ENCODE data around the gene TBC1D14.
A peak's percentile ranks its signal among the peaks of the same experiment; 100 is the strongest.

TBC1D14 gene

DNA sequence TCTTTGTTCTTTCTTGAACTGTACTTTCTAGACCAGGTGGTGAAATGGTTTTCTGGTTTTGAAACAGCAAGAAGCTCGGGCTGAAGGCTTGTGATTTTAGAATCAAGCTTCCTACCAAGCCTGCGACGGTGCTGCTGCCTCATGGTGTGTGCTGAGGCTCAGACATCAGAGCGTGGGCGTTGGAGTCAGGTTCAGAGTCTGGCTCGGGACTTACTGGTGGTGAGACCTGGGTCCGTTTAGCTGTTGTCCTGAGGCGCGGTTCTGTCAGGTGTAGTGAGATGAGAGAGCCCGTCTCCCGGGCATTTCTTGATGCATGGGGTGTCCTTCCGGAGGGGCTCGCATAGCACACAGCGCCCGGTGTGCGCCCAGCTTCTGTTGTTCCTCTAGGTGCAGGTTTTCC is 113.9 kb downstream of the TBC1D14 start:
- no peak for DNase-seq (ENCODE audit: low read depth)

DNA sequence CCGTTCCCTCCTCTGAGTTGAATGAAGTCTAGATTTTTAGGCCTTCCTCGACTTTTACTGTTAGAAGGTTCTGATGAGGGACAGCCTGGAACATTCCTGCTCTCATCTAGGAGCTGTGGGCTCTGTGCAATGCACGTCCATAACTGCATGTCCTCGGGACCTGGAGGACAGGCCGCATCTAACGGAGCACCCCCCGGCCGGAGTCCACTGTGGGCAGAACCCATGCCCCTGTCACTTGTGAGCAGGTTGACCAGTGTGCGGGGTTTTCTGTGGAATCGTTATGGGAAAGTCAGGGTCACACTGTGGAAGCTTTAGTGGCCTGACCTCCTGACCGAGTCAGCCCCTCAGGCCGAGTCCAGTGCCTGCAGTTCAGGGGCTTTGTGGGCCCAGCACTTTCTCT is 114.3 kb downstream of the TBC1D14 start:
- no peak for DNase-seq (ENCODE audit: low read depth)

DNA sequence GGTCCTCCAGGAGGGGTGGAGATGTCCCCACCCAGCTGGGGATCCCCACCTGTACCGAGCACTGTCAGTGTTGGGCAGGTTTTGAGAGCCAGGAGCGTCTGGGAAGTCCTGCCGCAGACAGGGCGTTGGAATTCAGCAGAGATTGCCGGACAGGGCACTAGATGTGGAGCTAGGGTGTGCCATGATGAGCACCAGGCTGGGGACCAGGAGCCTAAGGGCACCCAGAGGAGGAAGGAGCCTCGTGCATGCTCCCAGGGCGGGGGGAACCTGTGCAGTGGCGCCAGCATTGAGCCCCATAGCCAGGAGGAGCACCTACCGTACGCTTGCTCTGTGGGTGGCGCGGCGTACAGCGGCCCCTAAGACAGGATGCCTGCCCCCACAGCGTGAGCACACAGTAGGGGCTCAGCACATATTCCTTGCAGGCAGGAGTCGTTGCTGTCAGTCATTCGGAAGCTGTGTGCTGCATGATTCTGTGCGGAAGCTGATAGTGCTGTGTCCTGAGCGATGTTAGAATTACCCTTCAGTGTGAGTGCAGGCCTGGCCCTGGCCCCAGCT is 114.8 kb downstream of the TBC1D14 start:
- DNase-seq (ENCODE audit: low read depth) = no peak

DNA sequence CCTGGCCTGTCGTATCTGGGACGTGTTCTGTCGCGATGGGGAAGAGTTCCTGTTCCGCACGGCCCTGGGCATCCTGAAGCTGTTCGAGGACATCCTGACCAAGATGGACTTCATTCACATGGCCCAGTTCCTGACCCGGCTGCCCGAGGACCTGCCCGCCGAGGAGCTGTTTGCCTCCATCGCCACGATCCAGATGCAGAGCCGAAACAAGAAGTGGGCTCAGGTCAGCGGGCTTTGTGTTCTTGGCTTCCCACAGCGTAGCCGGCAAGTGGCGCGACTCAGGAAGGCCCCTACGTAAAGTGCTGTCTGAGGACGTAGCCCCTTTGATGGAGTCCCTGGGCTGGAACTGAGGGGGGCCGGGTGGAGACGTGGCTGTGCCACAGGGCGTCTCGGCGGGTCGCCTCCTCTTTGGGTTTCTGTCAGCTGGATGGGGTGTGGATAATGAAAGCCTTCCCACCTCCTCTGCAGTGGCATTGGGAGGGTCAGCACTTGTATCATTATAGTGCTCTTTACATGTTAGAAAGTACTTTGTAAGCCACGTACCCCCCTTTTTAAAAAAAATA is 115.5 kb downstream of the TBC1D14 start:
- no peak for DNase-seq (ENCODE audit: low read depth)

DNA sequence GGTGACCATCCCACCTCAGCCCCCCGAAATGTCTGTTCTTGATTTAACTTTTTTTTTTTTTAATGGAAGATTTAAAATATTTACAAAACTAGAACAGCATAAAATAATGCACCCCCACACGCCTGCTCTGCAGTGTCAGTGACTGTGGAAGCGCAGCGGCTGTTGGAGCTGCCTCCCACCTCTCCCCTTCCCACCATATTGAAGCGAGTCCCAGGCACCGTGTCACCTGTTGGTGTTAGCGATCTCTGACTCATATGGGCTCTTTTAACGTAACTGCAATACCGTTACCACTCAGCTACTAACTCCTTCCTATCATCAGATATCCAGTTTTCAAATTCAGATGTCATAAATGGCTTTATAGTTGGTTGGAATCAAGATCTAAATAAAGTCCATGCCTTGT is 116.5 kb downstream of the TBC1D14 start:
- DNase-seq (ENCODE audit: low read depth) = no peak

DNA sequence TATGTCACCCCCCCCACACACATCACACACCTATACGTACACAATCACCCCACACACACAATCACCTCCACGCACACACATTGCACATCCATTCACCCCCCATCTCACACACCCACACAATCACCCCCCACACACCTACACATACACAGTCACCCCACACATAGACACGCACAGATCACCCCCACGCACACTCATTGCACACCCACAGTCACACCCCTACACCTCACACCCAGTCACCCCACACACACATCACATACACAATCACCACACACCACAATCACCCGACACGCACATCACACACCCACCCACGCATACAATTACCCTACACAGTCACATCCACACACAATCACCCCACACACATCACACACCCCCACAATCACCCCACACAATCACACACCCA is 117.7 kb downstream of the TBC1D14 start:
- DNase-seq (ENCODE audit: low read depth) = no peak

DNA sequence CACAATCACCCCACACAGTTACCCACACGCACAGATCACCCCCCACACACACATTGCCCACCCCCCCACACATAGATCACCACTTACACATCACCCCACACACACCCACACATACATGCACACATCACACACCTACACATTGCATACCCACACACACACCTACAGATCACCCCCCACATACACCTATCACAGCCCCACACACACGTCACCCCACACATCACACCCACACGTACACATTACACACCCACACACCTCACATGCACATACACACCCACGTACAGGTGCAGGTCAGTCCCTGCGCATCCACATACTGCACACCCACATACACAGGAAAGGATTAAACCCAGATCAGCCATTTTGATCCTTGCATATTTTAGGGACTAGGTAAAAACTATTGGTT is 118.3 kb downstream of the TBC1D14 start:
- DNase-seq (ENCODE audit: low read depth) = no peak

DNA sequence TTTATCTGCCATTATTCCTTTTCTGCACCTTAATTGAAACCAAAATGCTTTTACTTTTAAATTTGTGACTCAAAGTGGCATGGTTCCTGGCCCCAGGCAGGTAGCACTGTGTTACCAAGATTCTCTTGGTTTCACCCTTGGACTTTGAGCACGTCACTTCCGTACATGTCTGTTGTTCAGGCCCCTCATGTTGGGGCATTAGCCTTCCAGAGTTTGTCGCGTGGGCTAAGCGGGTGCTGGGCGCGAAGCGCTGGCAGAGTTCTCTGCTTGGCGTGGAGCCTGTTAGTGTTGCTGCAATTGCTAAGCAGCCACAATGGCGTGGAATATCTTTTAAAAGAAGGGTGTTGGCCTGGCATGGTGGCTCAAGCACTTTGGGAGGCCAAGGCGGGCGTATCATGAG is 119.6 kb downstream of the TBC1D14 start:
- no peak for DNase-seq (ENCODE audit: low read depth)

DNA sequence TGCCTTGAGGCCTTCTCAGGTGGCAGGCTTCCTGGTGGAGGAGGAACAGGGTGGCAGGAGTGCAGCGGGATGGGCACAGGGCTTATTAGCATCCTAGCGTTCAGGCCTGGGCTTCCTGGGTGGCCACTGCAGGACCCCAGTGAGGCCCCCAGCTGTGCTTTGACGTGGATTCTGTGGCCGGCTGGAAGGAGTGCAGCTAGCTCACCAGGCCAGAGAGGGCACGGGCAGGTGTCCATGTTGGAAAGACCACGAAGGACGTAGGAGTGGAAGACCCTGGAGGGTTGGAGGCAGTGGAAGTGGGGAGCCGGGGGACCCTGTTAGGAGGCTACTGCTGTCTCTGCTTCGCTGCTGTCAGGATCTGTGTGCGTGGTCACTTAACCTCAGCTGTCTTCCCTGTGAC is 120.3 kb downstream of the TBC1D14 start:
- no peak for DNase-seq (ENCODE audit: low read depth)

DNA sequence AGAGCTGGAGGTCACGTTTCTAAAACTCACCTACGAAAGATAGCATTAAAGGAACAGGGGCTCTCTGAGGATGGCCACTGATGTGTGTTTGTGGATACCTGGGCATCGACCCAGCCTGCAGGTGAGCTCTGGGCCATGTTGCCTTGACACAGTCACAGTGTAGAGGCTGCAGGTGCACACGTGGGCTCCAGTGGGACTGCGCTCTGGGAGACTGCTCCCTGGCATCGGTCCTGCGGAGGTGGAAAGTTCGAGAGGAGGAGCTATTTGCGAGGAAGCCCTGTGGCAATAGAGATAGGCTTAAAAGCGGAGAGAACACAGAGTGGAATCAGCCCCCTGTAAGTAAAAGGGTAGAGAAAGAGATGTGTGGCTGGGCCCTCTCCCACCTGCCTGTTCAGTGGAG is 121.2 kb downstream of the TBC1D14 start:
- no peak for DNase-seq (ENCODE audit: low read depth)

DNA sequence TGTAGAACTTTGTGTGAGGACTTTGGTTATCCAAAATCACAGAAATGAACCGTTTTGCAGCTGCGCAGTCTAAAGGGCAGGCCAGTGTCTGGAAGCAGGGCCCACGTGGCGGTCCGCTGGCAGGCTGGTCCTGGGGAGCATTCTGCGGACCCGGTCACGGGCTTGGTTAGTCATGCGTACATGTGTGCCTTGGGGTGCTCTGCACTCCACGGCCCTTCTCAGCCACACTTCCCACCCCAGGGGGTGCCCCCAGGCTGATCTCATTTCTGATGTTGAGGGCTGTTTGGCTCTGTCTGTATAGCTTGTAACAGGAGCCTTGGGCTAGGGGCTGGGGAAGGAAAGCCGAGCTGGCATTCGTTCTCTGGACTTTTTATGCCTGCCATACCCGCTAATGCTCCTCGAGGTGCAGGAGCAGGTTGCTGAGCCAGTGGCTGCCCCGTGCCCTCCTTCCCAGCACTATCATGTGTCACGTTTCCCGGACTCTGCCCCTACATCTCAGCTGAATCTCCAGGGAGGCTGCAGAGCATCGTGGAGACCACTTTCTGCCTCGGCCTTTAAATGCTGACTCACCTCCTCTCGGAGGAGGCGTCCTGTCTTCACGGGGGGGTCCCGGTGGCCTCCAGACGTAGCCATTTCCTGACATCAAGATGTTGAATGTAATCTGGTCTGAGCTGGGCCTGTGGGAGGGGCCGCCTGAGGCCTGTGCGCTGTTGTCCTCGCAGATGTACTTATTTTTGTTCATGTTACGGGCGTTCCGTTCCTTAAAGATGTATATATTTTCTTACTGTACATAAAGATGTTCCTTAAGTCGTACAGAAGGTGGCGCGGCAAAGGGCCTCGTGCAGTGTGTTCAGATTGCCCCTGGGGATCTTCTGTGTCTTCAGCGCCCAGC is 122.2 kb downstream of the TBC1D14 start:
- DNase-seq (ENCODE audit: low read depth) = no peak

DNA sequence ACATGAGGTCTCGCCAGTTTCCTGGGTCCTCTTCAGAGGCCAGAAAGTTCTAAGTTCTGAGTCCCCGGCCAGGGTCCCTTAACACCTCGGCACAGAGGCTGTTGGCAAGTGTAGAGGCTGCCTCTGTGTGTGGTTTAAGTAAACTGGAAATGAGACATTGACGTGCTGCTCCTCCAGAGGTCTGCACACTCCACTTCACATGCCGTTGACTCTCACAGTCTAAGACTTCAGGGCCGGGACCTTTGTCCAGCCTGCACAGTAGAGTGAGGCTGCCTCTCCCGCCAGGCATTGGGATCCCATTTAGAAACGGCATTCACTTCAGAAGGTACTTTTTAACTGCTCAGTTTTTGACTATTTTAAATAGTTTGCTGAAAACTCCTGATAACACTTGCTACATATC is 123.0 kb downstream of the TBC1D14 start:
- no peak for DNase-seq (ENCODE audit: low read depth)

DNA sequence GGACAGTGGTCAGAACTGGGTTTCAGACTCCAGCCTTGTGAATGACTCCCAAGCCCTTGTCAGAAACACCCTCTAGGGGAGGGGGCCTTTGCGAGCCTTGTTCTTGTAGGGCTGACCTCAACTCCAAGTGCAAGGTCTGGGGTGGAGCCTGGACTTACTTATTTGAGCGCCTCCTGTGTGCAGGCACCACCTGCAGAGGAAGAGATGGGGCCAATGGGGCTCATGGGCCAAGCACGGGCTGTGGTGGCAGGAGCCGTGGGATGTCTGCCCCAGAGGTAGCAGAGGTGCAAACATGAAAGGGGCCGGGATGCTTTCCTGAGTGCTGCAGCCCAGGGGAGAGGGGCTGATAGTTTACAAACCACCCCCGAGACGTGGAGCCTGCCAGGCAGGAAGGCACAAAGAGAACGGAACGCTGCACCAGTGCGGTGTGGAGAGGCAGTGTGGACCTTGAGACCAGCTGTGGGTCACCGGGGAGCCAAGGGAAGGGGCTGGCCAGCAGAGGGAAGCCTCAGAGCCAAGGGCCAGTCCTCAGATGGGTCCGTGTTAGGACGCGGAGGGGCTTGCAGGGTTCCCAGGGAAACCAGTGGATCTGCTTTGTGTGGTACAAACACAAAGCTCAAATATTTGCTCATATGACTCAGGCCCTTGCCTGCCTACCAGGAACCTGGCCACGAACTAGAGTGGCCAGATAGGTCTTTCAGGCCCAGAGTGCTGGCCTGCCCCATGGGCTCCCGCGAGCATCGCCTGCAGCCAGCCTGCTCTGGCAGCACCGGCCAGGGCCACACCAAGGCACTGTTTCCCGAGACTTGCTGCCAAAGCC is 124.8 kb downstream of the TBC1D14 start:
- no peak for DNase-seq (ENCODE audit: low read depth)

DNA sequence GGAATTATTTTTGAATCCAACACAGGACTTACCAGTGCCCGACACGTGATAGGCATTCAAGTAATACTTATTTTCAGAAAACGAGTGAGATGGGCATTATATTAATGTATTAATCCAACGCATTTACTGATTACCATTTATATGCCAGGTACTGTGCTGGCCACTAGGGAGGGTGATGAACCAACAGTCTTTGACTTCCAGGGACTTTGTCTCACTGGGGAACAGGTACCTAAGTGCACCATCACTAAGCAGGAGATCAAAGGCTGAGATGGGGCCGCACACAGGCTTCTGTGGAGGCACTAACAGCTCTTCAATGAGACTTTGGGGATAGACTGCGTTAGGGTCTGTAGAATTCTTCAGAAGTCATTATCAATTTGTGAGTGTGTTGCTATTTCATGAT is 127.8 kb downstream of the TBC1D14 start:
- no peak for DNase-seq (ENCODE audit: low read depth)

DNA sequence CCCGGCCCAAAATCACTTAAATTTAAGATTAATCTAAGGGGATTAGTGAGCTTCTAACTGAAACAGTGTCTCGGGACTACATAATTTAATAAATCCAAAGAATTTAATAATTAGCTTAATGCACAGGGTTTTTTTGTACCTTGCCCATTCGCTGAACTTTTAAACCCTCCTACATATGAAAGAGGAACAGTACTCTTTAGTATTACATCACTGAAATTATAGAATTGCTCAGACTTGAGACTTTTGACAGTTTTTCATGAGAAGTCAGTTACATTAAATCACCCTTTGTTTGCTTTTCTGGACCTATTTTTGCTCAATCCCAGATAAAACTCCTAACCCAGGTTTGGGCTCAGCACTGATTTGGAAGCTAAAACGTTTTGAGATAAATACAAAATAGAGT is 131.1 kb downstream of the TBC1D14 start:
- DNase-seq (ENCODE audit: low read depth) = no peak

DNA sequence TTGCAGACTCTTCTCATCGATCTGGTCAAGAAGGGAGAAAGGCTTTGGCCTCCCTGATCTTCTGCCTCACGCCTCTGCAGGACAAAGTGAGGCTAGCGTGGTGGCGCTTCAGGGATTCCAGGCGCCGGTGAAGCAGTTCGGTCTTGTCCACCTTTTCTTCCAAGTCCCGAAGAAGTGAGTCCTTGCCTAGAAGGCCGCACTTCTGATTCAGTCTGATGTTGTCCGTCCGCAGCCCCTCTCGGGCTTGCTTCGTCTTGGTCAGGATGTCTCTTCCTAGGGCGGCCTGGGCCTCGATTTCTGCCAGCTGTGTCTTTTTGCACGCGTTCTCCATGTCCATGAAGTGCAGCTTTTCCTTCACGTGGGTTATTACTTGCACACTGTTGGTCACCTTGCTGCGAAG is 131.6 kb downstream of the TBC1D14 start:
- DNase-seq (ENCODE audit: low read depth) = no peak

DNA sequence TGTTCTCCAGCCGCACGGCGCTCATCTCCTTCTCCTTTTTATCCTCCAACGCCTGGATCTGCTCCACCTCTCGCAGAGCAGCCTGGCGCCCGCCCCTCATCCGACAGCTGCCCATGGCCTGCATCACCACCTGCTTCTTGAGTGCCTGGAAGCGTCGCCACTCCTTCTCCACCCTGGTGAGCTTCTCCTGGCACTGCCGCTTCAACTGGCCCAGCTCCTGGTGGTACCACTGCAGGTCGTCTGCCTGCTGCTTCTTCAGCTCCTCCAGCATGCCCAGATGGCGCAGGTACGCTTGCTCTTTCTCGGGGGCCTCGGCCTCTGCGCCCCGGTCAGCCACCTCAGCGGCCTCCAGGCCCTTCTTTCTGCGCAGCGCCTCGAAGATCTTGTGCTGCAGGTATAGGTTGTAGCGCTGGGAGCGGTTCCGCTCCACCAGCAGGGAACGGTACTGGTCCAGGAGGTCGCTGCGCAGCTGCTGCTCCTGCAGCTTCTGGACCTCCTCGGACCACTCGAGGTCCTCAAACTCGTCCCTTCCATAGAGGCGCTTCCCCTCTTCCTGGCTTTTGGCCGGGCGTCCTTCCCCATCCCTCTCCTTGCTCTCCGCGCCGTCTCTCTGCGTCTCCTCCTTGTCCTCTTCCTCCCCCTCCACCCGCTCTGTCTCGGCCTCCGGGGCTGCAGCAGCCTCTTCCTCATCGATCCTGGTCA is 132.3 kb downstream of the TBC1D14 start:
- no peak for DNase-seq (ENCODE audit: low read depth)

DNA sequence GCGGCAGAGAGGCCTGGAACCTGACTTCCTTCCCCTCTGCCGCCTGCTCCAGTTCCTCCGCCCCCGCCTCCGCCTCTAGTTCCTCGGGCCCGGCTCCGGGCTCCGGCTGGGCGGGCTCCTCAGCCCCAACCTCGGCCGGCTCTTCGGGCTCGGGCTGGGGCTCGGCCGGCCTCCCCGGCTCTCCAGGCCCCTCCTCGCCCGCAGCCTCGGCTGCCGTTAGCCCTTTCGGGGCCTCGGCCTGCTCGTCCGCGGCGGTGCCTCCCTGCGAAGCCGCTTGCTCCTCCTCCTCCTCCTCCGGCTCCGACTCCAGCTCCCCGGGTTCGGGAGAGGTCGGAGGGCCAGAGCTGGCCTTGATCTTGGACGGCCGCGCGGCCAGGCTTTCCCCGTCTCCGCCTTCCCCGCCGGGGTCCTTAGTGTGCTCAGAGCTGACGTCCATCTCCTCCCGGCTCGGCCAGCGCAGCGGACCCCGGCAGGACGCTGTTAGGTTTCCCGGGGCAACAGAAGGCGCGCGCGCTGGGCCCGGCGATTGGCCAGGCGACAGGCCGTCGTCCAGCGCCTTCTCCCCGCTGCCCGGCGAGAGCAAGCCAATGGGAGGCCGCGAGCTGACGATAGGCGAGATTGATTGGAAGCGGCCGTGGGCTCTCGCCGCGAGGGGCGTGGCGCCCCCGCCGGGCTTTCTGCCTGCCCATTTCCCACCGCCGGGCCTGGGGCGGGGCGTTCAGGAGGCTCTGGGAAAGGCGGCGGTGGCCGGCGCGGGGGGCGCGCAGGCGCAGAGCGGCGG is 133.1 kb downstream of the TBC1D14 start:
- peak; percentile 86 for DNase-seq (ENCODE audit: low read depth)

DNA sequence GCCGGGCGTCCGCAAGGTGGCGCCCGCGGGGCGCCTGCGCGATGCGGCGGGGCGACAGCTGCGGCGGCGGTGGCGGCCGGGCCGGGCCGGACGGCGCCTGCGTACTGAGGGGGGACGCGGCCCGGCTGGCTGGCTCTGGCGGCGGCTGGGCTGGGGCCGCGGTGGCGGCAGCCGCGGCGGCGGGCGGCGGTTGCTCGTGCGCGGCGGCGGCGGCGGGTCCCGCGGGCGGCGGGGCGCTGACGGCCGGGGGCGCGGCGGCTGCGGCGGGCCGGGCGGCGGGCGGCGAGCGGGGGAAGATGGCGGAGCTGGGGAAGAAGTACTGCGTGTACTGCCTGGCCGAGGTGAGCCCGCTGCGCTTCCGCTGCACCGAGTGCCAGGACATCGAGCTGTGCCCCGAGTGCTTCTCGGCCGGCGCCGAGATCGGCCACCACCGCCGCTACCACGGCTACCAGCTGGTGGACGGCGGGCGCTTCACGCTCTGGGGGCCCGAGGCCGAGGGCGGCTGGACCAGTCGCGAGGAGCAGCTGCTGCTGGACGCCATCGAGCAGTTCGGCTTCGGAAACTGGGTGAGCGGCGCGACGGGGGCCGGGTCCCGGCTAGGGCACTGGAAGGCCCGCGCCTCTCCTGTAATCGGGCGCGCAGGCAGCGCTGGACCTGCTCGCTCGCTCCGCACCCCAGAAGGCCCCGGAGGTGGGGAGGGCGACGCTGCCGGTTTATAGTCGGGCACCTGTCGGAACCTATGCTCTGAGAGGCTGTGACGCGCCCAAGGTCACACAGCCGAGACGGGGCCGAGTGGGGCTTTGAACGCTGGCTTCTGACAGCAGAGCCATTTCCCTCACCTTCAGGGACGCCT is 133.9 kb downstream of the TBC1D14 start, which contains the start of gene TADA2B:
TSS of gene TADA2B (plus strand) at position 89 of the 853 bp plus-strand sequence. CDS start at position 297, 208 bp downstream.
- peak; percentile 34 for DNase-seq (ENCODE audit: low read depth)
